HEK293 (cell line): ENCODE data around the gene GPER1.

ENCODE experiments used
- CTCF ChIA-PET: fragments of 350-600 bp; formaldehyde crosslinking; extraction: SDS; loops from one replicate; lab custom pipeline; 2021; ENCODE audit warnings: antibody characterized with exemption; lab: Yijun Ruan, JAX
- POLR2A ChIA-PET: fragments of 300-600 bp; formaldehyde crosslinking; extraction: SDS; loops from one replicate; lab custom pipeline; 2020; ENCODE audit warnings: antibody characterized with exemption, inconsistent platforms; lab: Yijun Ruan, JAX
- H3K27ac ChIP-seq: fragments of 200-500 bp; sonication (Bioruptor generic); 2 replicates; pipeline ENCODE4 v1.5.1; 2014; ENCODE audit warnings: low read depth, low read length, control low read depth, inconsistent platforms; ENCODE audit errors: extremely low read depth
- H3K36me3 ChIP-seq, 2 experiments: fragments of 200-500 bp in 1 of 2; sonication (Bioruptor generic) in 1 of 2; 1 replicate in 1 of 2; 2 replicates in 1 of 2; pipeline ENCODE4 v1.5.1; 2014 to 2017; ENCODE audit warnings: inconsistent platforms in 2 of 2, low read length in 2 of 2; ENCODE audit not compliant: control insufficient read depth in 2 of 2, insufficient read depth in 1 of 2
- H3K4me1 ChIP-seq: fragments of 200-500 bp; sonication (Bioruptor generic); 2 replicates; pipeline ENCODE4 v1.5.1; 2014; ENCODE audit warnings: mild to moderate bottlenecking, low read length, inconsistent platforms; ENCODE audit not compliant: control insufficient read depth, insufficient read depth
- H3K4me3 ChIP-seq: 2 replicates; pipeline ENCODE4 v1.5.1; 2011; ENCODE audit warnings: low read depth, mild to moderate bottlenecking, control low read depth, low read length, moderate library complexity
- H3K9me3 ChIP-seq: fragments of 200-500 bp; sonication (Bioruptor generic); 2 replicates; pipeline ENCODE4 v1.5.1; 2014; ENCODE audit warnings: low read depth, low read length, inconsistent platforms; ENCODE audit not compliant: control insufficient read depth, insufficient read depth
- SCRT2 ChIP-seq: fragments of 450-650 bp; formaldehyde crosslinking; IDR thresholded peaks from 2 replicates; pipeline ENCODE4 v1.5.1; 2016; ENCODE audit warnings: missing biosample characterization, missing genetic modification characterization
- ZNF24 ChIP-seq: fragments of 450-650 bp; formaldehyde crosslinking; IDR thresholded peaks from 2 replicates; pipeline ENCODE4 v1.5.1; 2016; ENCODE audit warnings: missing biosample characterization, missing genetic modification characterization
- ZNF292 ChIP-seq: fragments of 450-650 bp; formaldehyde crosslinking; IDR thresholded peaks from 2 replicates; pipeline ENCODE4 v1.5.1; 2016; ENCODE audit warnings: low read depth, missing biosample characterization, missing genetic modification characterization, borderline replicate concordance
- ZNF544 ChIP-seq: fragments of 450-650 bp; formaldehyde crosslinking; IDR thresholded peaks from 2 replicates; pipeline ENCODE4 v1.5.0; 2017; ENCODE audit warnings: missing biosample characterization, missing genetic modification characterization
- ZNF571 ChIP-seq: fragments of 450-650 bp; formaldehyde crosslinking; IDR thresholded peaks from 2 replicates; pipeline ENCODE4 v1.5.0; 2017; ENCODE audit warnings: missing biosample characterization, missing genetic modification characterization
- ZNF76 ChIP-seq: fragments of 450-650 bp; formaldehyde crosslinking; IDR thresholded peaks from 2 replicates; pipeline ENCODE4; 2016; ENCODE audit warnings: low read depth, missing biosample characterization, missing genetic modification characterization, borderline replicate concordance
- ZNF777 ChIP-seq: fragments of 450-650 bp; formaldehyde crosslinking; IDR thresholded peaks from 2 replicates; pipeline ENCODE4 v1.5.1; 2017; ENCODE audit warnings: missing biosample characterization, missing genetic modification characterization, borderline replicate concordance
- TF ChIP-seq, protein P1 (sequence below): fragments of 450-650 bp; formaldehyde crosslinking; IDR thresholded peaks from 2 replicates; pipeline ENCODE4 v1.5.1; 2016; ENCODE audit warnings: missing biosample characterization, missing genetic modification characterization, borderline replicate concordance
- TF ChIP-seq, protein P2 (sequence below): fragments of 450-650 bp; formaldehyde crosslinking; optimal IDR thresholded peaks from 2 replicates; pipeline ENCODE3; 2016; ENCODE audit warnings: missing biosample characterization, mild to moderate bottlenecking, missing genetic modification characterization
- TF ChIP-seq, protein P3 (sequence below): fragments of 450-650 bp; formaldehyde crosslinking; IDR thresholded peaks from 2 replicates; pipeline ENCODE4 v1.5.1; 2016; ENCODE audit warnings: missing biosample characterization, missing genetic modification characterization
- TF ChIP-seq, protein P4 (sequence below): fragments of 450-650 bp; formaldehyde crosslinking; conservative IDR thresholded peaks from 2 replicates; pipeline ENCODE4 v1.5.1; 2016; ENCODE audit warnings: low read depth, missing biosample characterization, missing genetic modification characterization
- TF ChIP-seq, protein P5 (sequence below): fragments of 450-650 bp; formaldehyde crosslinking; IDR thresholded peaks from 2 replicates; pipeline ENCODE4 v1.5.1; 2017; ENCODE audit warnings: missing biosample characterization, missing genetic modification characterization

Gene GPER1

DNA sequence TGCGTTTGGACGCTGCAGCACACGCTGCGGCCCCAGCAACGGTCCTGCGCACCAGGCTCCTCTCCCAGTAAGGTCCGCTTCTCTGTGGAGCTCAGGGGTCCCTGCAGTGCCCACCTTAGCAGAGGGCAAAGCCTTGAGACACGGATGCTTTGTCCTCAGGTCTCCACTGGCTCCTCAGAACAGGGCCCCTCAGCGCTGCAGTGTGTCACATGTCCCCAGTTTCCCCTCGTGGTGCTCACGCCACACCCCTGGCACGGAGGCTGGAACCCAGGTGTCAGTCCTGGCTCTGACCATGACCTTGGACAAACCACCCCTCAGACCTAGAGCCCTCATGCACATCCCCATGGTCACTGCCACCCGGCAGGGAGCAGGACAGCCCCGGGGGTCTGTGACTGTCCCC lies 19.9 kb upstream of the GPER1 start (continued):
- TF ChIP-seq, protein P1, sequence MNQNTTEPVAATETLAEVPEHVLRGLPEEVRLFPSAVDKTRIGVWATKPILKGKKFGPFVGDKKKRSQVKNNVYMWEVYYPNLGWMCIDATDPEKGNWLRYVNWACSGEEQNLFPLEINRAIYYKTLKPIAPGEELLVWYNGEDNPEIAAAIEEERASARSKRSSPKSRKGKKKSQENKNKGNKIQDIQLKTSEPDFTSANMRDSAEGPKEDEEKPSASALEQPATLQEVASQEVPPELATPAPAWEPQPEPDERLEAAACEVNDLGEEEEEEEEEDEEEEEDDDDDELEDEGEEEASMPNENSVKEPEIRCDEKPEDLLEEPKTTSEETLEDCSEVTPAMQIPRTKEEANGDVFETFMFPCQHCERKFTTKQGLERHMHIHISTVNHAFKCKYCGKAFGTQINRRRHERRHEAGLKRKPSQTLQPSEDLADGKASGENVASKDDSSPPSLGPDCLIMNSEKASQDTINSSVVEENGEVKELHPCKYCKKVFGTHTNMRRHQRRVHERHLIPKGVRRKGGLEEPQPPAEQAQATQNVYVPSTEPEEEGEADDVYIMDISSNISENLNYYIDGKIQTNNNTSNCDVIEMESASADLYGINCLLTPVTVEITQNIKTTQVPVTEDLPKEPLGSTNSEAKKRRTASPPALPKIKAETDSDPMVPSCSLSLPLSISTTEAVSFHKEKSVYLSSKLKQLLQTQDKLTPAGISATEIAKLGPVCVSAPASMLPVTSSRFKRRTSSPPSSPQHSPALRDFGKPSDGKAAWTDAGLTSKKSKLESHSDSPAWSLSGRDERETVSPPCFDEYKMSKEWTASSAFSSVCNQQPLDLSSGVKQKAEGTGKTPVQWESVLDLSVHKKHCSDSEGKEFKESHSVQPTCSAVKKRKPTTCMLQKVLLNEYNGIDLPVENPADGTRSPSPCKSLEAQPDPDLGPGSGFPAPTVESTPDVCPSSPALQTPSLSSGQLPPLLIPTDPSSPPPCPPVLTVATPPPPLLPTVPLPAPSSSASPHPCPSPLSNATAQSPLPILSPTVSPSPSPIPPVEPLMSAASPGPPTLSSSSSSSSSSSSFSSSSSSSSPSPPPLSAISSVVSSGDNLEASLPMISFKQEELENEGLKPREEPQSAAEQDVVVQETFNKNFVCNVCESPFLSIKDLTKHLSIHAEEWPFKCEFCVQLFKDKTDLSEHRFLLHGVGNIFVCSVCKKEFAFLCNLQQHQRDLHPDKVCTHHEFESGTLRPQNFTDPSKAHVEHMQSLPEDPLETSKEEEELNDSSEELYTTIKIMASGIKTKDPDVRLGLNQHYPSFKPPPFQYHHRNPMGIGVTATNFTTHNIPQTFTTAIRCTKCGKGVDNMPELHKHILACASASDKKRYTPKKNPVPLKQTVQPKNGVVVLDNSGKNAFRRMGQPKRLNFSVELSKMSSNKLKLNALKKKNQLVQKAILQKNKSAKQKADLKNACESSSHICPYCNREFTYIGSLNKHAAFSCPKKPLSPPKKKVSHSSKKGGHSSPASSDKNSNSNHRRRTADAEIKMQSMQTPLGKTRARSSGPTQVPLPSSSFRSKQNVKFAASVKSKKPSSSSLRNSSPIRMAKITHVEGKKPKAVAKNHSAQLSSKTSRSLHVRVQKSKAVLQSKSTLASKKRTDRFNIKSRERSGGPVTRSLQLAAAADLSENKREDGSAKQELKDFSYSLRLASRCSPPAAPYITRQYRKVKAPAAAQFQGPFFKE (tag by site-specific recombination) = no peak
- TF ChIP-seq, all 188 proteins: peak for 0

DNA sequence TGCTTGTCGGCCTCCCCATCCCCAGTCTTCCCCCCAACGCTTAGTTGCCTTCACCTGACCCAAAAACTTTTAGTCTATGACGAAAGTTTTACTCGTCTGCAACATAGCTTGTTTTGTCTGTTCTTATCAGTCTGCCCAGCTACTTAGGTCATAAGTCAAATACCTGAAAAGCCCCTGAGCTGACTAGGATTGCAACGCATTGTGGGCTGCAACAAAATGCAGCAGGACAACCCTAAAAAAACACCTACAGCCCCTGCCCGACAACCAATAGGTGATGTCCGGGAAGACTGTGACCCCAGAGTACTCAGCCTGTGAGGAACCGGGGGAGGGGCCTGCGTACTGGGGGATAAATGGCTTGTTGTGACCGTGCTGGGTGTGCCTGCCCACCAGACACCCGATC lies 19.3 kb upstream of the GPER1 start:
- POLR2A ChIA-PET = no interaction called here
- H3K9me3 ChIP-seq = no peaks in the 10 kb centered on the region
- CTCF ChIA-PET = interaction anchor here (0.6 to 2.3 kb wide), 2 partner anchors 11 to 76 kb away, joined by 3 to 19 read pairs; no protein-coding TSS in a partner anchor
- no peaks in the 10 kb centered on the region for H3K4me1 ChIP-seq
- TF ChIP-seq ZNF292 (tag by site-specific recombination) (no peak), ZNF544 (tag by site-specific recombination) (no peak), ZNF571 (no peak), SCRT2 (no peak)
- TF ChIP-seq, all 188 proteins: peak for 0
- Histone ChIP-seq H3K4me3 (no peak overlapping the region), H3K27ac (no peak overlapping the region), H3K36me3 (no peaks in the 10 kb centered on the region)

DNA sequence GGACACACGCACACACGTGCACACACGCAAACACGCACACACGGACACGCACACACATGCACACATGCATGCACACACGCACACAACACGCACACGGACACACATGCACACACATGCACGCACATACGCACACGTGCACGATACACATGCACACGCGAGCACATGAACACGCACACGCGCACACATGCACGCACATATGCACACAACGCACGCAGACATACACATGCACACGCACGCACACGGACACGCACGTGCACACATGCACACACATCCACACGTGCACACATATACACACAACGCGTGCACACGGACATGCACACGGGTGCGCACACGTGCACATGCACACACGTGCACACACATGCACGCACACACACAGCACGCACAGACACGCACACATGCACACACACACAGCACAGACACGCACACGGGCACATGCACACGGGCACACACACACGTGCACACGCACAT lies 17.3 kb upstream of the GPER1 start:
- Histone ChIP-seq H3K4me1 (no peaks in the 10 kb centered on the region), H3K27ac (no peak overlapping the region), H3K36me3 (no peaks in the 10 kb centered on the region), H3K9me3 (no peaks in the 10 kb centered on the region), H3K4me3 (no peak overlapping the region)
- POLR2A ChIA-PET = no interaction called here
- CTCF ChIA-PET = no interaction called here
- TF ChIP-seq ZNF24 (tag by site-specific recombination) = no peak
- TF ChIP-seq, protein P2, sequence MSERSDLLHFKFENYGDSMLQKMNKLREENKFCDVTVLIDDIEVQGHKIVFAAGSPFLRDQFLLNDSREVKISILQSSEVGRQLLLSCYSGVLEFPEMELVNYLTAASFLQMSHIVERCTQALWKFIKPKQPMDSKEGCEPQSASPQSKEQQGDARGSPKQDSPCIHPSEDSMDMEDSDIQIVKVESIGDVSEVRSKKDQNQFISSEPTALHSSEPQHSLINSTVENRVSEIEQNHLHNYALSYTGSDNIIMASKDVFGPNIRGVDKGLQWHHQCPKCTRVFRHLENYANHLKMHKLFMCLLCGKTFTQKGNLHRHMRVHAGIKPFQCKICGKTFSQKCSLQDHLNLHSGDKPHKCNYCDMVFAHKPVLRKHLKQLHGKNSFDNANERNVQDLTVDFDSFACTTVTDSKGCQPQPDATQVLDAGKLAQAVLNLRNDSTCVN (tag by site-specific recombination) = peak; percentile 15
- no peak for TF ChIP-seq ZNF76 (tag by site-specific recombination)
- TF ChIP-seq, protein P3, sequence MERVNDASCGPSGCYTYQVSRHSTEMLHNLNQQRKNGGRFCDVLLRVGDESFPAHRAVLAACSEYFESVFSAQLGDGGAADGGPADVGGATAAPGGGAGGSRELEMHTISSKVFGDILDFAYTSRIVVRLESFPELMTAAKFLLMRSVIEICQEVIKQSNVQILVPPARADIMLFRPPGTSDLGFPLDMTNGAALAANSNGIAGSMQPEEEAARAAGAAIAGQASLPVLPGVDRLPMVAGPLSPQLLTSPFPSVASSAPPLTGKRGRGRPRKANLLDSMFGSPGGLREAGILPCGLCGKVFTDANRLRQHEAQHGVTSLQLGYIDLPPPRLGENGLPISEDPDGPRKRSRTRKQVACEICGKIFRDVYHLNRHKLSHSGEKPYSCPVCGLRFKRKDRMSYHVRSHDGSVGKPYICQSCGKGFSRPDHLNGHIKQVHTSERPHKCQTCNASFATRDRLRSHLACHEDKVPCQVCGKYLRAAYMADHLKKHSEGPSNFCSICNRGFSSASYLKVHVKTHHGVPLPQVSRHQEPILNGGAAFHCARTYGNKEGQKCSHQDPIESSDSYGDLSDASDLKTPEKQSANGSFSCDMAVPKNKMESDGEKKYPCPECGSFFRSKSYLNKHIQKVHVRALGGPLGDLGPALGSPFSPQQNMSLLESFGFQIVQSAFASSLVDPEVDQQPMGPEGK = no peak
- TF ChIP-seq ZNF777 (tag by site-specific recombination) = no peak
- TF ChIP-seq, protein P4, sequence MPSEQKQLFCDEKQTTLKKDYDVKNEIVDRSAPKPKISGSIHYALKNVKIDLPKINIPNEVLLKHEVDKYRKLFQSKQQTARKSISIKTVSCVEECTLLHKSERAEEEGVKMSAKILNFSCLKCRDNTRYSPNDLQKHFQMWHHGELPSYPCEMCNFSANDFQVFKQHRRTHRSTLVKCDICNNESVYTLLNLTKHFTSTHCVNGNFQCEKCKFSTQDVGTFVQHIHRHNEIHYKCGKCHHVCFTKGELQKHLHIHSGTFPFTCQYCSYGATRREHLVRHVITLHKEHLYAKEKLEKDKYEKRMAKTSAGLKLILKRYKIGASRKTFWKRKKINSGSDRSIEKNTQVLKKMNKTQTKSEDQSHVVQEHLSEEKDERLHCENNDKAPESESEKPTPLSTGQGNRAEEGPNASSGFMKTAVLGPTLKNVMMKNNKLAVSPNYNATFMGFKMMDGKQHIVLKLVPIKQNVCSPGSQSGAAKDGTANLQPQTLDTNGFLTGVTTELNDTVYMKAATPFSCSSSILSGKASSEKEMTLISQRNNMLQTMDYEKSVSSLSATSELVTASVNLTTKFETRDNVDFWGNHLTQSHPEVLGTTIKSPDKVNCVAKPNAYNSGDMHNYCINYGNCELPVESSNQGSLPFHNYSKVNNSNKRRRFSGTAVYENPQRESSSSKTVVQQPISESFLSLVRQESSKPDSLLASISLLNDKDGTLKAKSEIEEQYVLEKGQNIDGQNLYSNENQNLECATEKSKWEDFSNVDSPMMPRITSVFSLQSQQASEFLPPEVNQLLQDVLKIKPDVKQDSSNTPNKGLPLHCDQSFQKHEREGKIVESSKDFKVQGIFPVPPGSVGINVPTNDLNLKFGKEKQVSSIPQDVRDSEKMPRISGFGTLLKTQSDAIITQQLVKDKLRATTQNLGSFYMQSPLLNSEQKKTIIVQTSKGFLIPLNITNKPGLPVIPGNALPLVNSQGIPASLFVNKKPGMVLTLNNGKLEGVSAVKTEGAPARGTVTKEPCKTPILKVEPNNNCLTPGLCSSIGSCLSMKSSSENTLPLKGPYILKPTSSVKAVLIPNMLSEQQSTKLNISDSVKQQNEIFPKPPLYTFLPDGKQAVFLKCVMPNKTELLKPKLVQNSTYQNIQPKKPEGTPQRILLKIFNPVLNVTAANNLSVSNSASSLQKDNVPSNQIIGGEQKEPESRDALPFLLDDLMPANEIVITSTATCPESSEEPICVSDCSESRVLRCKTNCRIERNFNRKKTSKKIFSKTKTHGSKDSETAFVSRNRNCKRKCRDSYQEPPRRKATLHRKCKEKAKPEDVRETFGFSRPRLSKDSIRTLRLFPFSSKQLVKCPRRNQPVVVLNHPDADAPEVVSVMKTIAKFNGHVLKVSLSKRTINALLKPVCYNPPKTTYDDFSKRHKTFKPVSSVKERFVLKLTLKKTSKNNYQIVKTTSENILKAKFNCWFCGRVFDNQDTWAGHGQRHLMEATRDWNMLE = no peak
- TF ChIP-seq, protein P5, sequence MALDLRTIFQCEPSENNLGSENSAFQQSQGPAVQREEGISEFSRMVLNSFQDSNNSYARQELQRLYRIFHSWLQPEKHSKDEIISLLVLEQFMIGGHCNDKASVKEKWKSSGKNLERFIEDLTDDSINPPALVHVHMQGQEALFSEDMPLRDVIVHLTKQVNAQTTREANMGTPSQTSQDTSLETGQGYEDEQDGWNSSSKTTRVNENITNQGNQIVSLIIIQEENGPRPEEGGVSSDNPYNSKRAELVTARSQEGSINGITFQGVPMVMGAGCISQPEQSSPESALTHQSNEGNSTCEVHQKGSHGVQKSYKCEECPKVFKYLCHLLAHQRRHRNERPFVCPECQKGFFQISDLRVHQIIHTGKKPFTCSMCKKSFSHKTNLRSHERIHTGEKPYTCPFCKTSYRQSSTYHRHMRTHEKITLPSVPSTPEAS (tag by site-specific recombination) = peak; percentile 85
